ENCODE results near the gene HOMER1.

Gene HOMER1

DNA sequence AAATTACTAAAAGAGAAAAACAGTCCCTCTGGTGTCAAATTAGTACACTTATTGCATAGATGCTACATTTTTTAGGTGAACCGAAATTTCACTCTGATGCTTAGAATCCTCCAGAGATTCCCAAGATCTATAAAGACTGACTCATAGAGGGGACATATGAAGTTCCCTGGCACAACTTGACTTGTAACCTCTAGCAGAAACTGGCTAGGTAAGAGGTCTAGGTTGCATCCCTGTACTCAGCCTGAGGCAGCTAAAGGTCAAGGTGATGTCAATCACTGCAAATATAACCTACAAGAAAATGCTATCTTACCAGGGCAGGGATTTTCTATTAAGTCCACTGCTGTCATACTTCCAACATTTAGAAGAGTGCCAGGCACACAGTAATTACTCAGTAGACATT lies 24.2 kb downstream of the HOMER1 start:
- DNase-seq (ENCODE audit: low read depth in 2 of 2): no peak

DNA sequence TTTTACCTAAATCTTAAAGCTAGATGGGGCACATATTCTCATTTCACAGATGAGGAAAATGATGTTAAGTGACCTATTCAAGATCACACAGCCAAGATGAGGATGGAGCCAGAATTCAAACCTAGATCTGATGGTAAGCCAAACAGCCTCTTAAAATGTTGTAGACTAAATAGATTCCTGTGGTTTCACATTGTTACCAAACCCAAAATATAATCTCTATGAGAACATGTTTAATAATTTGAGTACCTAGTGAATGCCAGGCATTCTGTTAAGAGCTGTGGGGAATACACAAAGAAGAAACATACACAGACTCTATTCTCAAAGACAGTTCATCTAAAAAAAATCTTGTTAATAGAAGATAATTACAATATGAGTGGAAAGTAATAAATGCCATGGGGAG lies 25.2 kb downstream of the HOMER1 start:
- DNase-seq (ENCODE audit: low read depth in 2 of 2): no peak

DNA sequence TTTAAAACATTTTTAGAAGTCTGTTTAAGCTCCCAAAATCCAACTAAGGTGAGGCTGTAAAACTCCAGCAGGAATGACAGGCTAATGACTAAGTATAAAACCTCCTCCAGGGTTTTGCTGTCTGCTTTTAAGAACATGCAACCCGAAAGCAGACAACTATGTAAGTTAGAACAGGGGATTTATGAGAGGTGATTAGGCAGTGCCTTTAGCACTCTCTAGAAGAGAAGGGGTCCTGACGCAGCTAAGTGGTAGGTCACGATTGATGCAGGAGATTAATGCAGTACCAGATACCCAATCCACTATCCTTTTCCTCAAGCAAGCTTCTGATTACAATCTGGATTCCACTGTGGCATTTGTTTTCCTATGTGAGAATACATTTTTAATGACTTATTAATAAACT lies 25.9 kb downstream of the HOMER1 start:
- DNase-seq (ENCODE audit: low read depth in 2 of 2): no peak

DNA sequence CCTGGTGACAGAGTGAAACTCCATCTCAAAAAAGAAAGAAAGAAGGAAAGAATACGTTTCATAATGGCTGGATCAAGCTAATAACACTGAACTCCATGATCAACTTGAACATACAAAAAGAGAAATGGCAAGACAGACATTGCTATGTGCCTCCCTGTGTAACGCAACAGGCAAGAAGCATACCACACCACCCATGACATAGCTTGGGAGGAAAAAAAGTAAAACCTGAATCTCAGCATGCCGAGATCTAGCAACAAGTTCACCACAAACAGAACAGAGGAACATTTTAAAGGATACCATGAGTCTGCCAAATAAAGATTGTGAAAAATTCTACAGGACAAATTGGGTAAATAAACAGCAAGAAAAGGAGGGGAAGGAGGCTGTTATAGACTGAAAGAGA lies 26.7 kb downstream of the HOMER1 start:
- no peak for DNase-seq (ENCODE audit: low read depth in 2 of 2)

DNA sequence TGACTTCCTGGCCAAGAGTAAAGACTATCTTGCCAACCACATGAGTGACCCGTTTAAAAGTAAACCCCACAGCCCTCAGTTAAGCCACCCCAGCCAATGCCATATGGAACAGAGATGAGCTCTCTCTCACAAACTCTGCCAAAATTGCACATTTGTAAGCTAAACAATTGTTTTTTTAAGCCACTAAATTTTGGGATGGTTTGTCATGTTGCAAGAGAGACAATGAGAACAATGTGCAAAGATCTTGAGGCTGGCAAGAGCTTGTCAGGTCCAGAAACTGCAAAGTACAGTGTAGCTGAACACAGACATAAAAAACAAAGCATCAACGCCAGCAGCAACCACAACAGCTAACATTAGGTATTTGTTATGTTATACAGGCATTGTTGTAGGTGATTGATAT lies 27.8 kb downstream of the HOMER1 start:
- DNase-seq (ENCODE audit: low read depth in 2 of 2): no peak

DNA sequence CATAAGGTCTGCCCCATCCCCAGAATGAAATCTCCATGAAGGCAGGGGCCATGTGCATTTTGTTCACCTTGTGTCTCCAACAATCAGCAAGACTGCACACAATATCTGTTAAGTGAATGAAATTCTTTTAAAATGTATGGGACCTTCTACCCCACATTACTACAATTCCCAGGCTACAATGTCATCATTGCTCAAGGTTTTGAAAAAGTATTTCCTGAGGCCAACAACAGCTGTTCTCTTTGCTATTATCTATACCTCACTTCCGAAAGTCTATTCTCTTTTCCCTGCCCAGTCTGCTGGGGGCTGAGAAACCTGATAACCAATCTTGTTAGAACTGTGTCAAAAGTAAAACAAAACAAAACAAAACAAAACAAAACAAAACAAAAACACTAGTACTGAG lies 29.2 kb downstream of the HOMER1 start:
- DNase-seq (ENCODE audit: low read depth in 2 of 2): no peak

DNA sequence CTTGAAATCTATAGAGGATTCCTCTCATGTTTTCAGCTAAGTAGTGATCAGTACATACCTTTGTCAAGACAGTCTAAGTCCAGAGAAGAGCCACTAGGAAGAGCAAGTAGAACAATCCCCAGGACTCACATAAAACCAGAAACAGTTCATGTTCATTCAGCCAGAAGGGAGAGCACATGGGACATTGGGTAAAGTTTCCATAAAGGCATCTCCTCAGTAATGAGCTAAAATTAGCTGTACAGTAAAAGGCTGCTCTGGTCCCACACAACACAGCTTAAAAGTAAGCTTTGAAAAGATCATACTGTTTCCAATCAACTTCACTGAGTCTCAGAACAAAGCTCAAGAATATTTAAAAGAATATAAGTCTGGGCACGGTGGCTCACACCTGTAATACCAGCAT lies 32.4 kb downstream of the HOMER1 start:
- DNase-seq (ENCODE audit: low read depth in 2 of 2): no peak

DNA sequence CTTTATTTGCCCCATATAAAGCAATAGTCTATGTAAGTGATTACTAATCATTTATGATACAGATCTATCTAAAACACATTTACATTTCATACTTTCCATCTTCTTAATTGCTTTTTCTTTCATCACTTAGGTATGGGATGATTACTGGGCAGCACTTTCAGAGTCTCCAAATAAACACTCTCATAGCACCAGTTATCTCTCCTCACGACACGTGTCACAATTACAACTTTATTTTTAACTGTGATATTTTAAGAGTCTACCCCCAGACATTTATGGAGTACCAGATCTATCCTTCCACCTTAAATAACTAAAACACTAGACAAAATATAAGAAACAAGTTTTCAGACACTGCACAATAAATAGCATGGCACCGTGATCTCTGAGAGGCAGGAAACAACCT lies 32.9 kb downstream of the HOMER1 start:
- no peak for DNase-seq (ENCODE audit: low read depth in 2 of 2)

DNA sequence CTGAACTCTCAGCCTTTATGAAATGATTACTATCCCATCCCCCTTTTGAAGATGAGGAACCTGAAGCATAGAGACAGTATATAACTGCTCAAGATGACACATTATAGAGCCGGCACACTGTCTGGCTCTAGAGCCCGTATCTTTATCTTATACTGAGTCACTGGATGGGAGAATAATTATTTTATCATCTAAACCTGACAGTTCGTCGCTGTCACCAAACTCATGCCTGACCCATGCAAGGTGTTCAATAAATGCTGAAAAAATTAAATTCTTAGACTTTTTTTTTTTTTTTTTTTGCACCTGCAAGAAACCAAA lies 38.8 kb downstream of the HOMER1 start:
- DNase-seq (ENCODE audit: low read depth in 2 of 2): no peak

DNA sequence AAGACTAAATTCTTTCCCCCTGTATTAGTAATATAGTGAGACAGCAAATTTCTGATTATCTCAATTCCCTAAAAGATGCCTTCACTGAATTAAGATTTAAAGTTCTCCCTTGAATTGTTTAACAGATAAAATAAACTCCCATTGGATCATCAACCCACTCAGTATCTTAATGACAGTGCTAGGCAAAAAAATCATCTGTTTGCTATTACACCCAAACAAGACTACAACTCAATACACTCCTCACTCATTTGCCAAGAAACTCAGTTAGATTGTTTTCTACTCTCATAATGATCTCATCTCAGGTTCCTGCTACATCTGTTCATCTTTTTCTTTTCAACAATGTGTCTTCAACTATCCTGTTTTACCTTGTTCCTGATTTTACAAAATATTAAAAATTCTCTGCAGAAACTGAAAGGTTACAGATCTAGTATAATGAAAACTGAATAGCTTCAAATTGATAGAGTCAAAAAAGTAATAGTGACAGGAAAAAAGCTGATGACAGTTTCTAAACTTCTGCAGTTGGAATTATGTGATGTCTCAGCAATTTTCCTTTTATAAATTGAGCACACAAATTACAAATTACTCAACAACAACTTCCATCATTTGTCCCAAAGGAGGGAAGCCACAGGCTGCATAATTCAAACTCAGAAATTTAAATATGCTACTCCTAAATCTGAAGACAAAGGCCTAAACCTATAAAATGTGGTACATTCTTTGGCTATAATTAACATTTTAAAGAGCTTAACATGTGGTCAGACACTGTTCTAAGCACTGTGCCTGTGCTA lies 39.4 kb downstream of the HOMER1 start:
- DNase-seq (ENCODE audit: low read depth in 2 of 2): no peak

DNA sequence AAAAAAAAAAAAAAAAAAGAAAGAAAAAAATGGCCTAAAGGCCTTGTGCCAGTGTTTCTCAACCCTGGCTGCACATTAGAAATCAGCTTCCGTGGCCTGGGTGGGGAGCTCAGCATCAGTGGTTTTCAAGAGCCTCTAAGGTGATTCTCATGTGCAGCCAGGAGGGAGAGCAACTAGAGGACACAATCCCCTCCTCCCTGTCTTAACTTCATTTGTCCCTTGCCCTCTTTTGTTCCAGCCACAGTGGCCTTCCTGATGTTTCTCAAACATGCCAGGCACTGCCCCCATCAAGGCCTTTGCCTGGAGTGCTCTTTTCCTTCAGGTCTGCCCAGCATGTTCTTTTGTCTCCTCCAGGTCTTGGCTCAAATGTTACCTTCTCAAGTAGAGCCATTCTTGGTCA lies 42.4 kb downstream of the HOMER1 start:
- DNase-seq (ENCODE audit: low read depth in 2 of 2): no peak

DNA sequence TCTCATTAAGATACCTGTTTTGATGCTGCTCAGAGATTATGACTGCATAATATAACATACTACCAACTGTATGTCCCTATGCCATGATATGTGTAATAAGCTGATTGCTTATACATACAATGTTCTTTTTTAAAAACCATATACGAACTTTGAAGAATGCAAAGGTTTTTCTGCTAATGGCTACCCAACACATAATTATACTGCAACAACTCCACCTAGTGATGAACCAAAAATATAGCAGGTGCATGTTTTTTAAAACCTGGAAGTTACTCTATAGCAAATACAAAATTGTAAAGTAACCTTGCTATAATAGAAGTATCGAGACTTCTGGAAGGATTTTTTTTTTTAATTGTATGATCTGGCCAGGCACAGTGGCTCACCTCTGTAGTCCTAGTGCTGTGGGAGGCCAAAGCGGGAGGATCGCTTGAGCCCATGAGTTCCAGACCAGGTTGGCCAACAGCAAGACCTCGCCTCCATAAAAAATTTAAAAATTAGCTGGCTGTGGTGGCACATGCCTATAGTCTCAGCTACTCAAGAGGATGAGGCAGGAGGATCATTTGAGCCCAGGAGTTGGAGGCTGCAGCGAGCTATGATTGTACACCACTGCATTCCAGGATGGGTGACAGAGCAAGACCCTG lies 49.1 kb downstream of the HOMER1 start:
- DNase-seq (ENCODE audit: low read depth in 2 of 2): no peak

DNA sequence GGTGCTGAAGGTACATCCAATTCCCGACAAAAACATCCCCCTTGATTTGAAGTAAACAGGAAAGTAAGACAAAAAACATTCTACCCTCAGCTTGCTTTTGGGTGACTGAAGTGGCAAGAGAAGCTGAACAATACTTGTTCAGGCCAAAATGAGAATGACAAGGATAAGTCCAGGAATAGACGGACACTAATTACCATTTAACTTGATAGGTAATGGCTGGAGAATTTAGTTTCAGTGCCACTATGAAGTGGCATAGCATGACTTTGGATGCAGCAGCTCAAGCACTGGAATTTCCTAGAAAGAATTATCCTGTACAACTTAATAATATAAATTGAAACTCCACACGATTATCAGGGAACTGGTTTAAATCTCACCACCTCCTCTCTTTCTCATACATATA lies 49.7 kb downstream of the HOMER1 start:
- DNase-seq (ENCODE audit: low read depth in 2 of 2): no peak

DNA sequence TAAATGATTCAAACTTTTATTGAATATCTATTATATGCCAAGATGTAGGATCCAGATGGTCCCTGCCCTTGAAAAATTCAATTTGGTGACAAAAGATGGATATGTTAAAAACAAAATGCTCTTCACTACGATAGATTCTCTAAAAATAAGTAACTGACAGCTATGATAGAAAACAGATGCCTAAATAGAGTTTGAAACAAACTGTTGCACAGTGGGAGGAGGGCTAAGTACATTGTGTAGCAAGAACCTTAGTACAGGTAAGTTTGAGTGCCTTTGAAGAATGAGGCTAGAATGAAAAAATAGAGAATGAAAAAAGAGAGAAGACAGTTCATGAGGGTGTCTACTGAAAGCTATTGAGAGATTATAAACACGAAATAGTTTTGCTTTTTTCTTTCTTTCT lies 54.3 kb downstream of the HOMER1 start:
- no peak for DNase-seq (ENCODE audit: low read depth in 2 of 2)

DNA sequence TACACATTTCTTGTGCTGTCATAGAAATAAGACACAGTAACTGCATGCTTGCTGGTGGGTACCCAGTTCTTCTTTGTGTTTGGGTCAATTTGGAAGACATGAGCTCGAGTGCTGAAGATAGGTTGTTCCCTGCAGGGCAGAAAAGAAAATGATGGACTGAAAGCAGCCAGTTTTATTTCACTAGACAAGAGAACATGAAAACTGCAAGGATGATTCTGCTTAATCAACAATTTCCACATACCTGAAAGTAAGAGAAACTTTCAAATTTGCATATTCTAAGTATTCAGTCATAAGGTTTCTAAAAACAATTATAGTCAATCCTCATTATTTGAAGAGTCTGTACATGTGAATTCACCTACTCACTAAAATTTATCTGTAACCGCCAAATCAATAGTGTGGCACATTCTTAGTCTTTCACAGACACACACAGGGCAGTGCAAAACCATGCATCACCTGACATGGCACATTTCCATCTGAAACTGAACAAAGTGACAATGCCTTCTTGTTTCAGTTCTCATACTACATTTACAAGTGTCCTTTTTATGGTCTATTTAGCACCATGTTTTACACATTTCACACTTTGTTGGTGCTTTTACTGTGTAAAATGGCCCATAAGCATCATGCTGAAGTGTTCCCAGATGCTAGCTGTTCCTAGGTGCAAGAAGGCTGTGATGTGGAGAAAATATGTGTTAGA lies 56.9 kb downstream of the HOMER1 start:
- DNase-seq (ENCODE audit: low read depth in 2 of 2): no peak

DNA sequence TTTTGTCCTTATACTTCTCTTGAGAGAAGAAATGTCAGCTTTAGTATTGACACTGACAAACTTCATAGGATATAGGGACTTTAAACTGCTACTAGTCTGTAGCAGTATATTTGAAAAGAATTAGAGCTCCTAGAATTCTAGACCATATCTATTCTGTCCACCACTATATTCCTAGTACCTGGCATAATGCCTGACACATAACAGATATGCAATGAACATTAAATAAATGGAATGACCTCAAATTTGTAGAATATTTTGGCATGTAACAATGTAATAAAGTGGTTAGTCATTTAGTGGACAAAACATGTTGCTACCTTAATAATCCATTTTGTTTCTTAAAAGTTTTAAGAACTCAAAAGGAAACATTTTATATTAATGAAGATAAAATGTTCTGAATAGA lies 57.5 kb downstream of the HOMER1 start:
- DNase-seq (ENCODE audit: low read depth in 2 of 2): no peak

DNA sequence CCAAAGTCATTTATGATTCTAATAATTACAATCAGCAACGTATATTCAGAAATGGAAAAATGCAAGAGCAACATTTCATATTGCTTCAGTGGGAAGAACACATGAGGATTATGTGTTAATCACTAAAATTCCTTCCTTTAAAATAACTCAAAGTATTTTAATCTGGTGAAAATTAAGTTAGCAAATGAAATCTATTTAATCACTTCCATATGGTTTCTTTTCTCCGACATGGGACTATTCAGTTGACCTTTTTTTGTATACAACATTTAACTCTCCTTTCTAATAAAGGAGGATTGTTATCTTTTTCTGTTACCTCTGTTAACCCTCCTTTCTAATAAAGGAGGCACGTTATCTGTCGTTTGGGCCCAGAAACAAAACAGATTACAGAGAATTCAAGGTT lies 59.9 kb downstream of the HOMER1 start:
- no peak for DNase-seq (ENCODE audit: low read depth in 2 of 2)

DNA sequence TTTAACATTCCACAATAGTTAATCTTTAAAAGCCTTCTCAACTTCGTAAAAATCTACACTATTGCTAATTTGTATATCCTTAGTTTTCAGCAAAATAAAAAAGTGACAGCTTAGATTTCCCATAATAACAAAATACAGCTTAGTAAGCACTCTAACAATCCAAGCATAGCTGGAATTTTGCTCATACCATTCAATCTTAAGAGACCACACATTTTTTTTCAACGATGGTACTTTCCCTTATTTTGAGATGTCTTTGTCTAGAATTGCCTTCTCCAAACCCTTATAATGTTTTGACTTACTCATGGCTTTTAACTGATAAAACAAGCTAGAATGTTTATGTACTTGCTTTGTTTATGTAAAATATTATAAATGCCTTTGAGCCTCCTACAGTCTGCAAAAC lies 65.6 kb downstream of the HOMER1 start:
- DNase-seq (ENCODE audit: low read depth in 2 of 2): no peak

DNA sequence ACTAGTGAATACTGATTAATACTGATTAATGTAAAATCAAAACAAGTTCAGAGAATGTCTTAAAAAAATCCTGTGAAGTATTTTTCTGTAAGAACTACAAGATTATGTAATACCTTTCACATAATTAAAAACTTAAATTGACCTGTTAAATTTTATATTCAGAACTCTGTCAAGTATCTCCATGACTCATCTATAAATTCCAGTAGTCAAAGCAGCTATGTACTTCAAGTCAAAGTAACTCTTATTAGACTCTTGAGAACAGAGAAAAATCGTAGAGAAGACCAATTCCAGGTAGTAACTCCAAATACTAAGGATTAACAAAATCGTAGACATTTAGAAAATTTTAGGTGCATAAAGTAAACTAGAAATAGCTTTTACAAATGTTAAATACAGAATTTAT lies 77.1 kb downstream of the HOMER1 start:
- no peak for DNase-seq (ENCODE audit: low read depth in 2 of 2)

DNA sequence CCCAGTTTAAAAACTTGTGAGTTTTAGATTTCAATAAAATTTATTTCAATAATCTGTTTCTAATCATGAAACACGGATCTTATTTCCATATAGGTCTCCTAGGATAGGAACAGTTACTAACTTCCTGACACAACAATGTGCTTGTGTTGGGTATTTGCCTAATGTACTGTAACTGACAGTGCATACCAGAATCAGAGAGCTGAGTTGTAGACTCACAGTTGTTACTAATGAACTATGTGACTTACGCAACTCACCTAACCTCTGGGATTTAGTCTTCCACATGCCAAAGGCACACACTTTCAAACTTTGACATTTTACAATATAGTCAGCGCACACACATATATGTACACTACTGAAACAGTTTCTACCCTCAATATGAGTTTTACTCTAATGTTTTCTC lies 77.7 kb downstream of the HOMER1 start:
- no peak for DNase-seq (ENCODE audit: low read depth in 2 of 2)

DNA sequence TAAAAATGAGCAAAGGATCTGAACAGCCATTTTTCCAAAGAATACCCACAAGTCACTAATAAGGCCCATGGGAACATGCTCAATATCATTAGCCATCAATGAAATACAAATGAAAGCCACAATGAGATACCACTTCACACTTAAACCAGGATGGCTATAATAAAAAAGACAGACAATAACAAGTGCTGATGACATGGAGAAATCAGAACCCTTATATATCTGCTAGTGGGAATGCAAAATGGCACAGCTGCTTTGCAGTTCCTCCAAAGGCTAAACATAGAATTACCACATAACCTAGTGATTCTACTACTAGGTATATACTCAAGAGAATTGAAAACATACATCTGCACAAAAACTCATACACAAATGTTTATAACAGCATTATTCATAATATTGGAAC lies 83.7 kb downstream of the HOMER1 start:
- DNase-seq (ENCODE audit: low read depth in 2 of 2): no peak

DNA sequence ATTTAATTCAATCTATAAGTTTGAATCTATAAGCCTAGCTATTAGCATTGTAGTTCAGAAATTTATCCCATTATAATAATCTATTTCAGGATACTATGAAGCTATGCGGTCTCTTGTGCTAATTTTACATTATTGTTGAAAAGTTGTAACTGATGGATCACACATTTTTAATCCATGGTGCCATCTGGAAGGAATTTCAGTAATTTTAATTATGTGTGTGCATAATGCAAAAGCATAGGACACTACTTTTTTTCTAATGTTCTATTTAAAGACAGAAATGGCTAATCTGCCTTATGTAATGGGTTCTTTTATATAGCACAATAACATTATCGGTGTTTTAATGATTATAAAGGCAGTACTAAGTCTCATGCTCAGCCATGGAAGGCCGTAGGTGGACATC lies 90.6 kb downstream of the HOMER1 start:
- no peak for DNase-seq (ENCODE audit: low read depth in 2 of 2)

DNA sequence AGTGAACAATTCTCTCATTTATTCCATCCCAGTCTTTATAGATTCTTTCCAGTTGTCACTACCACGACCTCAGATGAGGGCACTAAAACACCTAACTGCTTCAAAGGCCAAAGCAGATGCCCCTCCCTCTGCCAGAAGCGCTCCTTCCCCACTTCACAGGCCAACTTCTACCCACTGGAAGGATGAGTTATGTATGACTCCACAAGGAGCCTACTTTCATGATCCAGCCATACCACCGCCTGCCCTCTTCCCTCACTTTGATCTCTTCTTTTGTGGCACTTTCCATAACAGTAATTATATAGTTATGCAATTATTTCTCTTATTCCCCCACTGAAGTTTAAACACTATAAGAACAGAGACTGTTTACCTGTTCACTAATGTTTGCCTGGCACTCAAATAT lies 93.7 kb downstream of the HOMER1 start:
- no peak for DNase-seq (ENCODE audit: low read depth in 2 of 2)

Data from stimulated activated CD8-positive, alpha-beta memory T cell treated with anti-CD3 and anti-CD28 coated beads, Interleukin-7, amount 100 ng/mL, for 4 hours (primary cell).